Measurements from ENCODE around the gene CASTOR2. TPM values are rescaled to one million over a fixed set of nuclear protein-coding genes. Genes with fewer than 3 reads are reported as not detected.

CASTOR2 gene
- total and polyA plus RNA-seq, 5 donors from 2014 or later: 0.31 to 9.8 (median 0.96) TPM

GRCh38 chr7:75048435-75049379, 84.2 kb downstream of the CASTOR2 start:
- Mint-ChIP-seq H3K4me1 (no peaks in the 10 kb centered on the region), H3K4me3 (no peak overlapping the region), H3K36me3 (peaks cover 25% of the 10 kb centered on the region), H3K27ac (no peak overlapping the region), H3K9me3 (no peaks in the 10 kb centered on the region), H3K27me3 (no peaks in the 10 kb centered on the region)
- no peaks in the 10 kb centered on the region for H3K9me3 ChIP-seq (ENCODE audit: control insufficient read depth in 2 of 2, low read length in 2 of 2)
- DNase-seq (no peak), ATAC-seq (ENCODE audit: low read depth in 2 of 2) (no peak)
- H3K36me3 ChIP-seq (ENCODE audit: control insufficient read depth, insufficient read depth, low read length): peaks cover 50% of the 10 kb centered on the region
- H3K4me1 ChIP-seq (ENCODE audit: control insufficient read depth, insufficient read depth, low read length, poor library complexity, severe bottlenecking): no peaks in the 10 kb centered on the region
- no peak overlapping the region for H3K4me3 ChIP-seq (ENCODE audit: low read depth, low read length)
- no peak overlapping the region for H3K27ac ChIP-seq (ENCODE audit: insufficient read depth, low read length, poor library complexity, severe bottlenecking)
- no peaks in the 10 kb centered on the region for H3K27me3 ChIP-seq (ENCODE audit: control insufficient read depth, insufficient read depth, low read length)

- Histone ChIP-seq H3K36me3 (ENCODE audit: control insufficient read depth, insufficient read depth, low read length) (peaks cover 59% of the 10 kb centered on the region), H3K27me3 (ENCODE audit: control insufficient read depth, insufficient read depth, low read length) (no peaks in the 10 kb centered on the region), H3K9me3 (ENCODE audit: control insufficient read depth in 2 of 2, low read length in 2 of 2) (no peaks in the 10 kb centered on the region), H3K4me1 (ENCODE audit: control insufficient read depth, insufficient read depth, low read length, poor library complexity, severe bottlenecking) (no peaks in the 10 kb centered on the region), H3K4me3 (ENCODE audit: low read depth, low read length) (no peak overlapping the region), H3K27ac (ENCODE audit: insufficient read depth, low read length, poor library complexity, severe bottlenecking) (no peak overlapping the region)
- Mint-ChIP-seq H3K4me1 (no peaks in the 10 kb centered on the region), H3K27me3 (no peaks in the 10 kb centered on the region), H3K27ac (no peak overlapping the region), H3K9me3 (no peaks in the 10 kb centered on the region), H3K4me3 (no peak overlapping the region), H3K36me3 (peaks cover 27% of the 10 kb centered on the region)
- DNase-seq: no peak
- ATAC-seq (ENCODE audit: low read depth in 2 of 2): no peak
These were observed 85.3 kb downstream of the CASTOR2 start for GRCh38 chr7:75049817-75050216.

- Mint-ChIP-seq H3K4me1 (no peaks in the 10 kb centered on the region), H3K36me3 (peaks cover 34% of the 10 kb centered on the region), H3K27me3 (no peaks in the 10 kb centered on the region), H3K9me3 (no peaks in the 10 kb centered on the region), H3K27ac (no peak overlapping the region), H3K4me3 (no peak overlapping the region)
- Histone ChIP-seq H3K27me3 (ENCODE audit: control insufficient read depth, insufficient read depth, low read length) (no peaks in the 10 kb centered on the region), H3K27ac (ENCODE audit: insufficient read depth, low read length, poor library complexity, severe bottlenecking) (no peak overlapping the region), H3K4me1 (ENCODE audit: control insufficient read depth, insufficient read depth, low read length, poor library complexity, severe bottlenecking) (no peaks in the 10 kb centered on the region), H3K4me3 (ENCODE audit: low read depth, low read length) (no peak overlapping the region), H3K9me3 (ENCODE audit: control insufficient read depth in 2 of 2, low read length in 2 of 2) (no peaks in the 10 kb centered on the region), H3K36me3 (ENCODE audit: control insufficient read depth, insufficient read depth, low read length) (peaks cover 66% of the 10 kb centered on the region)
- DNase-seq (no peak), ATAC-seq (ENCODE audit: low read depth in 2 of 2) (no peak)
These were observed 86.0 kb downstream of the CASTOR2 start for GRCh38 chr7:75050501-75050900.

- no peaks in the 10 kb centered on the region for H3K9me3 ChIP-seq (ENCODE audit: control insufficient read depth in 2 of 2, low read length in 2 of 2)
- peaks cover 78% of the 10 kb centered on the region for H3K36me3 ChIP-seq (ENCODE audit: control insufficient read depth, insufficient read depth, low read length)
- DNase-seq: no peak
- no peaks in the 10 kb centered on the region for H3K27me3 Mint-ChIP-seq
- peaks cover 57% of the 10 kb centered on the region for H3K36me3 Mint-ChIP-seq
- no peak for ATAC-seq (ENCODE audit: low read depth in 2 of 2)
- H3K27ac Mint-ChIP-seq: no peak overlapping the region
- no peaks in the 10 kb centered on the region for H3K27me3 ChIP-seq (ENCODE audit: control insufficient read depth, insufficient read depth, low read length)
- H3K9me3 Mint-ChIP-seq: no peaks in the 10 kb centered on the region
- H3K4me3 Mint-ChIP-seq: no peak overlapping the region
- no peak overlapping the region for H3K4me3 ChIP-seq (ENCODE audit: low read depth, low read length)
- H3K27ac ChIP-seq (ENCODE audit: insufficient read depth, low read length, poor library complexity, severe bottlenecking): no peak overlapping the region
- no peaks in the 10 kb centered on the region for H3K4me1 Mint-ChIP-seq
- no peaks in the 10 kb centered on the region for H3K4me1 ChIP-seq (ENCODE audit: control insufficient read depth, insufficient read depth, low read length, poor library complexity, severe bottlenecking)
These were observed 90.2 kb downstream of the CASTOR2 start for GRCh38 chr7:75054744-75055143.

GRCh38 chr7:75055155-75055554, 90.7 kb downstream of the CASTOR2 start:
- ATAC-seq (ENCODE audit: low read depth in 2 of 2): no peak
- Histone ChIP-seq H3K4me1 (ENCODE audit: control insufficient read depth, insufficient read depth, low read length, poor library complexity, severe bottlenecking) (no peaks in the 10 kb centered on the region), H3K36me3 (ENCODE audit: control insufficient read depth, insufficient read depth, low read length) (peaks cover 80% of the 10 kb centered on the region), H3K9me3 (ENCODE audit: control insufficient read depth in 2 of 2, low read length in 2 of 2) (no peaks in the 10 kb centered on the region), H3K27me3 (ENCODE audit: control insufficient read depth, insufficient read depth, low read length) (no peaks in the 10 kb centered on the region), H3K4me3 (ENCODE audit: low read depth, low read length) (no peak overlapping the region), H3K27ac (ENCODE audit: insufficient read depth, low read length, poor library complexity, severe bottlenecking) (no peak overlapping the region)
- DNase-seq: no peak
- Mint-ChIP-seq H3K36me3 (peaks cover 57% of the 10 kb centered on the region), H3K9me3 (no peaks in the 10 kb centered on the region), H3K4me1 (no peaks in the 10 kb centered on the region), H3K4me3 (no peak overlapping the region), H3K27ac (no peak overlapping the region), H3K27me3 (no peaks in the 10 kb centered on the region)

- H3K27me3 Mint-ChIP-seq: no peaks in the 10 kb centered on the region
- H3K4me3 Mint-ChIP-seq: no peak overlapping the region
- Histone ChIP-seq H3K9me3 (ENCODE audit: control insufficient read depth in 2 of 2, low read length in 2 of 2) (no peaks in the 10 kb centered on the region), H3K36me3 (ENCODE audit: control insufficient read depth, insufficient read depth, low read length) (peaks cover 82% of the 10 kb centered on the region), H3K27me3 (ENCODE audit: control insufficient read depth, insufficient read depth, low read length) (no peaks in the 10 kb centered on the region), H3K4me1 (ENCODE audit: control insufficient read depth, insufficient read depth, low read length, poor library complexity, severe bottlenecking) (no peaks in the 10 kb centered on the region), H3K27ac (ENCODE audit: insufficient read depth, low read length, poor library complexity, severe bottlenecking) (no peak overlapping the region), H3K4me3 (ENCODE audit: low read depth, low read length) (no peak overlapping the region)
- no peaks in the 10 kb centered on the region for H3K9me3 Mint-ChIP-seq
- H3K4me1 Mint-ChIP-seq: no peaks in the 10 kb centered on the region
- DNase-seq (no peak), ATAC-seq (ENCODE audit: low read depth in 2 of 2) (no peak)
- H3K36me3 Mint-ChIP-seq: peaks cover 60% of the 10 kb centered on the region
- no peak overlapping the region for H3K27ac Mint-ChIP-seq
These were observed 91.6 kb downstream of the CASTOR2 start for GRCh38 chr7:75055830-75056772.

GRCh38 chr7:75058406-75058805, 93.9 kb downstream of the CASTOR2 start:
- DNase-seq (no peak), ATAC-seq (ENCODE audit: low read depth in 2 of 2) (no peak)
- H3K4me3 Mint-ChIP-seq: peak overlapping the region in 1 of 4 donors; percentile 21
- no peaks in the 10 kb centered on the region for H3K27me3 ChIP-seq (ENCODE audit: control insufficient read depth, insufficient read depth, low read length)
- no peak overlapping the region for H3K27ac ChIP-seq (ENCODE audit: insufficient read depth, low read length, poor library complexity, severe bottlenecking)
- no peaks in the 10 kb centered on the region for H3K9me3 ChIP-seq (ENCODE audit: control insufficient read depth in 2 of 2, low read length in 2 of 2)
- no peak overlapping the region for H3K4me3 ChIP-seq (ENCODE audit: low read depth, low read length)
- no peaks in the 10 kb centered on the region for H3K4me1 ChIP-seq (ENCODE audit: control insufficient read depth, insufficient read depth, low read length, poor library complexity, severe bottlenecking)
- H3K36me3 Mint-ChIP-seq: peaks cover 60% of the 10 kb centered on the region
- H3K27me3 Mint-ChIP-seq: no peaks in the 10 kb centered on the region
- H3K9me3 Mint-ChIP-seq: no peaks in the 10 kb centered on the region
- H3K4me1 Mint-ChIP-seq: peaks cover 0 to 2% (median 0%) of the 10 kb centered on the region in 4 donors
- H3K36me3 ChIP-seq (ENCODE audit: control insufficient read depth, insufficient read depth, low read length): peaks cover 86% of the 10 kb centered on the region
- H3K27ac Mint-ChIP-seq: no peak overlapping the region

Measured in CD4-positive, CD25-positive, alpha-beta regulatory T cell (primary cell).